Measurements from ENCODE around the gene DDX1. TPM values are rescaled to one million over a fixed set of nuclear protein-coding genes. Genes with fewer than 3 reads are reported as not detected.
"Not testable (repeated sequence)": the region's sequence is repeated elsewhere in the genome, so short reads cannot be mapped to it uniquely, and the experiment has no call there.

The DDX1 gene
- polyA plus RNA-seq, 3 donors = 164 to 206 (median 169) TPM

- DNase-seq (ENCODE audit: extremely low read depth in 1 of 11, low read depth in 9 of 11, low spot score in 4 of 11) = not testable (repeated sequence)
These were observed 29.8 kb downstream of the DDX1 start for GRCh38 chr2:15621472-15621870.

GRCh38 chr2:15622214-15622613 lies 30.5 kb downstream of the DDX1 start:
- DNase-seq (ENCODE audit: extremely low read depth in 1 of 11, low read depth in 9 of 11, low spot score in 4 of 11) = no peak

GRCh38 chr2:15622614-15623480 lies 31.2 kb downstream of the DDX1 start:
- no peak for DNase-seq (ENCODE audit: extremely low read depth in 1 of 11, low read depth in 9 of 11, low spot score in 4 of 11)

GRCh38 chr2:15623481-15623796 lies 31.8 kb downstream of the DDX1 start:
- no peak for DNase-seq (ENCODE audit: extremely low read depth in 1 of 11, low read depth in 9 of 11, low spot score in 4 of 11)

- no peak for DNase-seq (ENCODE audit: extremely low read depth in 1 of 11, low read depth in 9 of 11, low spot score in 4 of 11)
These were observed 32.4 kb downstream of the DDX1 start for GRCh38 chr2:15623898-15624541.

- DNase-seq (ENCODE audit: extremely low read depth in 1 of 11, low read depth in 9 of 11, low spot score in 4 of 11) = no peak
These were observed 33.2 kb downstream of the DDX1 start for GRCh38 chr2:15624903-15625302.

DNA sequence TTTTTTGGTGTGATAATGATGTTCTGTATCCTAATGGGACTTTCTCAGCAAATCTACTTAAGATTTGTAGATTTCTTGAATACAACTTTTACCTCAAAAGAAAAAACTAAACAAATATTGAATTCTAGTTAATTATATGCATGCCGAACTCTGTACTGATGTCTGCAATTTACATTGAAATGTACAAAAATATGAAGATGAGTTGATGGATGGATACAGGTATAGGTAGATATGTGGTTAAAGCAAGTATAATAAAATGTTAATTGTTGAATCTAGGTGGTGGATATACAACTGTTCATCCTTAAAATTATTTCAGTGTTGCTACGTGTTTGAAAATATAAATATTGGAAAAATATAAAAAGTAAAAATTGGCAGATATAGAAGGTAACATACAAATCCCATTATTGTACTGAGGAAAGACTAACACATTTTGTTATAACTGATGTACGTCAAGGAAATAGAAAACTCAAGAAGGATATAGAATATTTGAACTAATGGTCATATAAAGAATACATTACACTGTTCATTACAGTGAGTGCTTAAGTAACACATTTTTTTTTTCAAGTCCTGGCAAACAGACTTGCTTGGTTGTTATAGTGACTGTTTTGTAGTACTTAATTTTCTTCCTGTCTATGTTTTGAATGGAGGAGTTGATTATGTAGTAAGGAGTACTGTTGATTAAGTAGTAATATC lies 33.8 kb downstream of the DDX1 start:
- no peak for DNase-seq (ENCODE audit: extremely low read depth in 1 of 11, low read depth in 9 of 11, low spot score in 4 of 11)

- no peak for DNase-seq (ENCODE audit: extremely low read depth in 1 of 11, low read depth in 9 of 11, low spot score in 4 of 11)
These were observed 34.5 kb downstream of the DDX1 start for GRCh38 chr2:15626126-15626525.

DNA sequence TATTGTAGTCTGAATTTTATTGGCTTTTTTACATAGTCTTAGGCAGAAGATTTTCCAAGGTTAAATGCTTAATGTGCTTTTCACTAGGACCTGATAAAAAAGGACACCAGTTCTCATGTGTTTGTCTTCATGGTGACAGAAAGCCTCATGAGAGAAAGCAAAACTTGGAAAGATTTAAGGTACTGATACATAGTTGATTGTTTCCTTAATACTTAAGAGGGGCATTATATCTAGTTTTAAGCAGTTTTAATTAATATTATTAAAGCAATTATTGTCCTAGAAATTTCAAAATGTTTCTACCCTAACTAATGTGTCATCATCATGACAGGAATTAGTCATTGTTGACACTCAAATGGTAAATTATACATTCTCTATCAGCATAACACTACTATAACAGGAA lies 35.3 kb downstream of the DDX1 start:
- DNase-seq (ENCODE audit: extremely low read depth in 1 of 11, low read depth in 9 of 11, low spot score in 4 of 11) = no peak

GRCh38 chr2:15627817-15628684 lies 36.4 kb downstream of the DDX1 start:
- DNase-seq (ENCODE audit: extremely low read depth in 1 of 11, low read depth in 9 of 11, low spot score in 4 of 11) = no peak

DNA sequence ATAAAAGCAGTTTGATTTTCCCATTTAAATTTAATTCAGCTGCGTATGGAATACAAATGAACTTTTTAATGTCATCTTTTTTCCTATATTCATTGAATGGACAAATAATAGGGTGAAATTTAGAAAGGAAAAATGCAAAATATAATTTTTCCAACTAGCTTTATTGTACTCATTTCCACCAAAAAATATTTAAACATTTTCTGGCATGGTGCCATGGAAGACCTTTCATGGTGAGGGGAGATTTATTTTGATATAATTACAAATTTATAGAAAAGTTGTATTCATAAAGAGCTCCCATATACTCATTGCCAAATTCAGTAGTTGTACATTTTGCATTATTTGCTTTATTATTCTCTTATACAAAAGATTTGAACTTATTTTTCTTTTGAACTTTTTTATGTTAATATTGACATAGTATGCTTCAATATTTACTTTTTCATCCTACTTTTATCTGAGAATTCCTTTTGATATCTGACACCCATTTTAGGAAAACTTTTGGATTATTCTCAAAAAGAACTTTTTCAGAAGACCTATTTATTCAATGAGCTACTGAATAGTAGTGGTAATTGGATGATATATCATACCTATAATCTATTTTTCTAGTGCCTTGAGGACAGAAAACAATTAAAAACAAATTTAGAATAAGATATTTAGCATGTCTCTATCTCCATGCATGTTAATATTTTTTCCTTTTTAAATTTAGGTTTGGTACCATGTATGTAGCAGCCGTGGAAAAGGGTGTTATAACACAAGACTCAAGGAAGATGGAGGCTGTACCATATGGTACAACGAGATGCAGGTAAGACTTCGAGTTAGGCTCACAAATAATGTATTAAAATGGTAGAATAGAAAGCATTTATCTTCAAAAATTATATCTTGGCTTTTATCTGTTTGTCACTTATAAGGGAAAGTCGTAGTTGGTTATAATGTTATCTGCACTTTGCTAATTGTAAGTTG lies 37.5 kb downstream of the DDX1 start:
- DNase-seq (ENCODE audit: extremely low read depth in 1 of 11, low read depth in 9 of 11, low spot score in 4 of 11) = no peak

GRCh38 chr2:15630121-15630977 lies 38.7 kb downstream of the DDX1 start:
- DNase-seq (ENCODE audit: extremely low read depth in 1 of 11, low read depth in 9 of 11, low spot score in 4 of 11) = no peak

DNA sequence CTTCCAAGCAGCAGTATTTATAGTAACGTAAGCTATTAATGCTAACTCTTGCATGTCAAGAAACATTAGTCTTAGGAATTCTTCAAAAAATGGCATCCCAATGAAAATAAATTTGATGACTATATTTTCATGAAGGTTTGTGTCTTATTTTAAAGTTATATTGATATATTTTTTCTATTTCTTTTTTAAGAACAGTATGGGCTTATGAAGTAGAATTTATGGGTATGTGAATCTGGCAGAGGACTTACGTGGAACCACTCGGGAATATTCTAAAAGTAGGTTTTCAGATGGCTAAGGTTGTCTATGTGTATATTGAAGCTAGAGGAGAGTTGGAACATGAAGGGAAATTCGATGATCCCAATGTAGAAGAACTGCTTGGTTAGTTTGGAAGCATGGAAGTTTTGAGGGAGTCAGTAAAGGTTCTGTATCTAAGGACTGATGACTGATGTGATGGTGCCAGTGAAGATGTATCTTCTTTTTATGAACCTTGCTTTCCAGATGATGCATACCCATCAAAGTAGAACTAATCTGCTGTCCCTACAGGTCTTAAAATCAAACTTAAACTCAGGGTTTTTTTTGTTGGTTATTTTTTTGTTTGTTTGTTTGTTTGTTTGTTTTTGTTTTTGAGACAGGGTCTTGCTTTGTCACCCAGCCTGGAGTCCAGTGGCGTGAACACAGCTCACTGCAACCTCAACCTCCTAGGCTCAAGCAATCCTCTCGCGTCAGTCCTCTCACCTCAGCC lies 39.5 kb downstream of the DDX1 start:
- DNase-seq (ENCODE audit: extremely low read depth in 1 of 11, low read depth in 9 of 11, low spot score in 4 of 11) = no peak

GRCh38 chr2:15631883-15632282 lies 40.2 kb downstream of the DDX1 start:
- DNase-seq (ENCODE audit: extremely low read depth in 1 of 11, low read depth in 9 of 11, low spot score in 4 of 11) = no peak

DNA sequence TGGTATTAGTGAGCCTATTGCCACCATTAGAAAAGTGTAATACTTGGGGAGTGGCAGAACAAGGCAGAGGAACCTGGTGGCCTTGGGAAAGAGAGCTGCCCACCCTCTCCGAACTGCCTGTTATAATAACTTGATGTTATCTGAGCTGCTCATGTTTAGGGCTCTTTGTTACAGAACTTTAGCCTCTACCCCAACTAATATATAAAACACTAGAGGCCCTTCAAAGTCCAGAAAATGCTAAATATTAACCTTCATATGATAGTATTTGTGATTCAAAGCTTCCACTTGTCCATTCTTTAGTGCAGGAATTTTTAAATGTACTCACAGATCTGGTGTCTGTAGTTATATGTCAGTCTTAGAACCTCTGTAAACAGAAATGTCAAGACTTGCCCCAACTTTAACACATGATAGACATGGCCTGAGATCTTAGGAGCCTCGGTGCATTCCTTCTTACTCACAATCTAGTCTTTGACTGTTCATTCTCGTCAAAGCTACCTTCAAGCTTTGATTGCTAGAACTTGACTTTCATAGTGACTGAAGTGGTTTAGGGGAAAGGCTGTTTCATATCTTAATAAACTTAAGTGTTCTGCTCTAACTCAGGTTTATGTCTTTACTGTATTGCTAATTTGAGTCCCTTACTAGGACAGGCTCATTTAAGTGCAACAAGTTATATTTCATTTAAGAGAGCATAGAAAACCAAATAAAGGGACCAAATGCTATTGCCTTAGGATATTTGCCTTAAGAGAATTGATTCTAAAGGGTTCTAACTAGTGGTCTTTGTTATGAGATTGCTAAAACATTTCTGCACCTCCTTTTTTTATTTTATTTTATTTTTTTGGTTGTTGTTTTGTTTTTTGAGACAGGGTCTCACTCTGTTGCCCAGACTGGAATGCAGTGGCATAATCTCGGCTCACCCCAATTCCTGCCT lies 41.6 kb downstream of the DDX1 start:
- DNase-seq (ENCODE audit: extremely low read depth in 1 of 11, low read depth in 9 of 11, low spot score in 4 of 11) = no peak

- no peak for DNase-seq (ENCODE audit: extremely low read depth in 1 of 11, low read depth in 9 of 11, low spot score in 4 of 11)
These were observed 42.3 kb downstream of the DDX1 start for GRCh38 chr2:15633971-15634346.

Measured in renal cortex interstitium (tissue), 11 donors.